NCI-H748 (cell line): ENCODE results near the gene USP7.
"Not testable (repeated sequence)": the region's sequence is repeated elsewhere in the genome, so short reads cannot be mapped to it uniquely, and the experiment has no call there.

ENCODE experiments used
- DNase-seq: peaks from one replicate; lab custom pipeline; 2025; ENCODE audit not compliant: unreplicated experiment; lab: John Stamatoyannopoulos, UW

Gene USP7

DNA sequence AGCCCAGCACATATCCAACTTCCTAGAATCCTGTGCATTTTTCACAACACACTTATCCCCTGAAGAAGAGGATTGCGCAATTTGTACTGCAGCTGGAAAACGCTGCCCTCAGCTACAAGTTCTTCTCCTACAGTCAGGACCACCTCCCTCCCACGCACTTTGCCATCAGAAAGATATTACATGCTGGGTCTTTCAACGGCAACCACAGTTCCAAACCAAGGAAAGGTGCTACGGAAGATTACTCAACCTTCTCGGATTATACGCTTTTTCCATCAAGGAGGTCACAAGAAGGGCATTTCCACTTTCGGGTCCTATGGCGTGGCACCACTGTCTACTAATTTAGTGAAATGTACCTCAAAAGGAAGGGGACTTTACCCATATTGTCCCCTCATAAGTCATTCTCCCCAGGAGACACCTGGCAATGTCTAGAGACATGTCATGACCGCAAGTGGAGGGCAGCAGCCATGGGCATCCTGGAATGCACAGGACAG, 35.2 kb downstream of the USP7 start:
- DNase-seq: no peak

DNA sequence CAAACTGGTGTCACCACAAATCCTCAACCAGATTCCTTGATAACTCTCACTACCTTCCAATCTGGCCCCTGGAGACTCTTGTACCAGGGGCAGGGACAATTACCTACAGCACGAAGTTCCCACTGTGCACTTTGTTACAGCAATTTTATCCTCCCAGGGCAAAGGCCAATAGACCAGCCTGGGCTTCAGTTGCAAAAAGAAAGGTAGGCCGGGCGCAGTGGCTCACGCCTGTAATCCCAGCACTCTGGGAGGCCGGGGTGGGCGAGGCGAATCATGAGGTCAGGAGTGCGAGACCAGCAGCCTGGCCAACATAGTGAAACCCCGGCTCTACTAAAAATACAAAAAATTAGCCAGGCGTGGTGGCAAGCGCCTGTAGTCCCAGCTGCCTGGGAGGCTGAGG, 36.9 kb downstream of the USP7 start:
- DNase-seq: no peak

DNA sequence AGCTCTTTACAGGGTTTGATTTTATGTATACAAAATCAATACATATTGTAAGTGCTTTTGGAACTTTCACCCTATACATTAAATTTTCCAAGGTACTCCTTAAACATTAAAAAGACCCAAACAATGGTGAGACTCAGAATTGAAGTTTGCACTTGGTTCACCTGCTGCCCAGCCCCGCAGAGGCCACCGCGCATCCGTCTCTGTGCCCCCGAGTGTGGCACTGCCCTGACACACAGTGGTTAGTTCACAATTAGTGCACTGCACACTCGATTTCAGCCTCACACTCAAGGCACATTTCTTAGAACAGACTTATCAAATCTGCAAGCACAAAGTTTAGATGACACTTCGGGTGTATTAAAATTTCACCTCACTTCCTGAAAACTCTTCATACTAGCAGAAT, 38.3 kb downstream of the USP7 start:
- no peak for DNase-seq

DNA sequence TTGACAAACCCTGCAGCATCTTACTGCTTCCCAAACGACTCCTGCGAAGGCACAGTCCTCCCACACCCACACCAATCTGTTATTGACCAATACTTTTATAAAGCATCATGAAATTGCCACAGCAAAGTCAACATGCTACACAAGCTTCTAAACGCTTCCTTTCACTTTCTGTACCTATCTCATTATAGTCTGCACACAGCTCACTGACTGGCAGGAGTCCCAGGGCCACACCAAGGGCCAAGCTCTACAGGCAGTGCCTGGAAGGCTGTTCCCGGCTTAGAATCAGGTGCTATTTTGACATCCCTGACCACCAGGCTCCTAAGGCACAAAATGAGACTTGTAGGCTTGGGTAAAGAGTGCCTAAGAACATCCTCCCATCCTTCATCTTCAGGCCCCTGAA, 39.5 kb downstream of the USP7 start:
- no peak for DNase-seq

- DNase-seq: no peak
These were observed 40.5 kb downstream of the USP7 start for GRCh38 chr16:8923199-8923598.

DNA sequence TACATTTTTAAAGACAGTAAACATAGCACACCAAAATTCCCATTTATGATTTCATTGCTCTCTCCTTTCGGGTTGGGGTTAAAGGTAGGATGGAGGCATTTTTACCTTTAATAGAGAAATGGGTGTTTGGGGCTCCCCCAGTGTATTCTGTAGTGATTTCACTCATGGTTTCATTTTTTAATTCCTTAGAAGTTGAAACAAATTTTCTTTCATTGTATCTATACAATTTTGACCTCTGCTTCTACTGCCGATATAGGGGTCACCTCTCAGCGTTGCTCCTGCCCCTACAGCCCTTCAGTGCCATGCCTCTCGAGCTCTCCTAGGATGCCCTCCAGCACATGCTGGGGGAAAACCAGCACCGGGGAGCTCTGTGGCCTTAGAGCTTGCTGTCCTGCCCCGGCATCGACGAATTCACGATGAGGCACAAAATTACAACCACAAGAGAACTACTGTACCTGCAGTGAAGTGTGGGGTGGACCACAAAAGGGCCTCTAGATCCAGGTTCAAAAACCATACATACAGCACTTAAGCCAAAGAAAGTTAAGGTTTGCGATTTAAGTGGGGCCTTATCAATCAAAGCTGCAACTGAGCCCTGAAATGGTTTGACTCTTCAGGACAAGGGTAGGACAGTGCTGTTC, 42.2 kb downstream of the USP7 start:
- no peak for DNase-seq

- no peak for DNase-seq
These were observed 42.9 kb downstream of the USP7 start for GRCh38 chr16:8920645-8921346.

- peak; percentile 9 for DNase-seq
These were observed 43.7 kb downstream of the USP7 start for GRCh38 chr16:8919934-8920462.

DNA sequence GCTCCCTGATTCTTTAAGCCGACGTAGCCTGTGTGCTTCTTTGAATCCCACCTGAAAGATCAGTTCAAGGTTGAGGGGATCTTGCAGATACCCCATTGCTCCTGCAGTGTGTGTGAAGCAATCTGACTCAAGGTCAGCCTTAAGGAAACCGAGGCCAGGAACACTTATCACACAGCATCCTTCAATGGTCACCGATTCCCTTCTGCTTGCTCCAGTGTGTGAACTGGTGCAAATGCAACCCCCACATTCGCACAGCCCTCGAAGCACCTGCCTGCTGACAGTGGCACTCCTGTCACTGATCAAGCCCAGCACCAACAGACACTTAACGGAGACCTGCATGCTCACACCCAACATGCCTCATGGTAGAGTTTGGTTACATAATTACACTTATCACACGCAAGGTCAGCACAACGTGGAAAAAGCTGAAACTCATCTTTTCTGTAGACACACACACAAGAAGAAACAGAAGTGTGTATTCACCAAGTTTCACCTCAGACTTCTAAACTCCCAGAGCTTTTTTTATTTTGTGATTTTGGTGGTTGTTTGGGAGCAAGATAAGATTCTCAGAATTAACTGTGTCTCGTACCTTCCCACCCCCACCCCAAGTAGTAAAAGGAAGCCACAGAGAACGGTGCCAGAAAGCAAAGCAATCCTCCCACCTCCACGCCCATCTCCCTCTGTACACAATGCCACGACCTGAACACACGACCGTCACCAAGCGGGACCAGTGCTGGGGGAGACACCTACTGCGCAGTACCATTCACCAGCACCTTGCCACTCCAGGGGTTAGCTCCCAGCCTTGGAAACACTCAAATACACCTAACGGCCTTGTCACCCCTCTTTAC, 44.4 kb downstream of the USP7 start:
- DNase-seq: no peak

DNA sequence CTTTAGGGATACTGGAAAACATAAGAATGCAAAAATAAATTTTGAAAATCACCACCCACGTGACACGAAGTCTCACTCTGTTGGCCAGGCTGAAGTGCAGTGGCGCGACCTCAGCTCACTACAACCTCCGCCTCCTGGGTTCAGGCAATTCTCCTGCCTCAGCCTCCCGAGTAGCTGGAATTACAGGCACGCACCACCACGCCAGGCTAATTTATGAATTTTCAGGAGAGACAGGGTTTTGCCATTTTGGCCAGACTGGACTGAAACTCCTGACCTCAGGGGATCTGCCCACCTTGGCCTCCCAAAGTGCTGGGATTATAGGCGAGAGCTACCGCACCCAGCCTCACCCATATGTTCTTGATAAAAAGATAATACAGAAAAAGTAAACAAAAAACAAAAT, 46.4 kb downstream of the USP7 start:
- DNase-seq: not testable (repeated sequence)

DNA sequence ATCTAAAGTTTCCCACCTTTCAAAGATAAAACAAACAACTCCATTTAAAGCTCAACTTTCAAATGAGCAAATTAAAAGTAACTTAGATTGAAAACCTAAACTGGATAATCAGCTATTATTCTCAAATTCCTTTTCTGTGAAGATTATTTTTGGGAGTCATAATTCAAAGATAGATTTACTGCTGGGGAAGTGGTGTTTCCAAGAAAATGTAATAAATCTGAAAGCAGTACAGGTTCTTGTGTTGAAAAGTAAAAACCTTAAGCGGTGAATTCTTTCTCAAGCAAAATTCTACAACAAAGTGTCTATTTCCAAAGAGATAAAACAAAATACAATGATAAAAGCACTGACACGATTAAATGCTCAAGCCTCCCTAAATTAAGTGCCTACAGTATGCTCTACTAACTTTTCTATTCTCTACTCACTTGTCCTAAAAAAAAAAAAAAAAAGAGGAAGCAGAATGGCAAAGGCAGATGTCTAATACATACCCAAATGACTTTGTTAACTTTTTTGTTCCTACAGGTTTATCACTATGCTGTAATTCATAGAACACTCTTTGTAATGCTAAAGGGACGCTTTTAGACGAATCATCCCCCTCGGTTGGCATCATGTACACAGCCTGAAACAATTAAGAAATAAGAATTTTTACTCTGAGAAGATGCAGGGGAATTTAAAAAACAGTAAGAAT, 47.0 kb downstream of the USP7 start:
- DNase-seq: no peak

DNA sequence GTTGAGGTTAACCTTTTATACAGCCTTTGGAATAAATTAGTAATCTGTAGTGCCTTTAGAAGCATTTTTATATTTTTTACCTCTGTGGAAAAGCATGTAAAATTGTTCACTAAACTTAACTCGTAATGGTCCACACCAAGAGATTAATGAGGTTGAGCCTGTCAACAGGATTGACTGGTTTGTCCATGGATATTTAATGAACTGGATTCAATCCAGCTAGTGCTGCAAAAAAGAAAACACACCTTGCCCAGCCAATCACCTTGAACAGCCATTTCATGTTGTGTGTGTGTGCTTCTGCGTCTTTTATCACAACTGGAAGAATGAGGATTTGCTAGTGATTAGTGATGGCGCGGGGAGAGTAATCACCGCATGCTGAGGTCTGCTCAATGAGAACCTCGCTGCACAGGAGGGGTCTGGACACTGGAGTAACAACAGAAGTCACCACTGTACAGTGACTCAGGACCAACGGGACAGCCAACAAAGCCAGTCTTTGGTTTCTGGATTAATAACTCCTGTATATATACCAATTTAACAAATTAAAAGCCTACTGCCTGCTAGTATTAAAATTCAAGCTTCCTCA, 47.9 kb downstream of the USP7 start:
- peak; percentile 34 for DNase-seq

DNA sequence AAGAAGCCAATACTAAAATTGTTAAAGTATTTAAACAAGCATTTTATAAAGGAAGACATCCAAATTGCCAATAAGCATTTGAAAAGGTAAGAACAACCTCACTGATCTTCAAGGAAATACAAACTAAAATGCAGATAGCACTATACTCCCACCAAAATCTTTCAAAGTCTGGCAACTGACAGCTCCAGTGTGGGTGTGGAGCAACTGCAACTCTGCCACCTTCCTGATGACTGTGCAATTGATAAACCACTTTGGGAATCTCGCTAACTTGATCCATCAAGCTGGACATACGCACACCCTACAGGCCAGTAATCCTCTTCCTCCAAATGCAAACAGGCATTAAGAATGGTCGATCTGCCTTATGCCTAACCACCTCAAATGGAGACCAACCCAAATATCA, 49.6 kb downstream of the USP7 start:
- DNase-seq: no peak

GRCh38 chr16:8912793-8913192, 50.9 kb downstream of the USP7 start:
- DNase-seq: no peak

- DNase-seq: no peak
These were observed 52.9 kb downstream of the USP7 start for GRCh38 chr16:8910811-8911210.

DNA sequence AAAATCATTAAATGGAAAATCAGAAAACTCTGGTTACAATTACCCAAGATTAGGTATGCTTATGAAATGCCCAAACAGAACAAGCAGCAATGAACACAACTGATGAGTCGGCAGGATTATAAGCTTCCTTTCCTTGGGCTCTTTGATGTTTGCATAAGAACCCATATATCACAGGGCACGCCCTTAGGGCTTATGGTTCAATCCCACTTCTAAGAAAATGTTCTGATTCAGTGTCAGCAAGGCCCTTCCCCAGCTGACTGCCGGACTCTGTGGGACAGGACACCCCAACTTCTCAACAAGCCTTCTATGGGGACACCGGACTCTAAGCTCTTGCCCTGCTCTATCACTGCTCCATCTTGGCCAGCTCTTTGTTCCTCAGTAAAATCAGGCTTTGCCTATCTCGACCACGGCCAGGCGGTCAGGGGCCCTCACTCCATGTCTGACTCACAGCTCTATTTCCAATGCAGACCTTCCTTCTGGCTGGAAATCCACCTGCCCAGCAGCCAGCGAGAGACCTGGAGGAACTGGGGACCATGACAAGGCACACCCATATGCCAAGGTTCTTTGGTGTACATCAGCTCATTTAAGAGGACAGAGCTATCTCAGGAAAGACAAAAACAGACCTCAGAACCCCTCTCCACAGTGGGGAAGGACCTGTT, 54.8 kb downstream of the USP7 start:
- no peak for DNase-seq

- DNase-seq: no peak
These were observed 56.6 kb downstream of the USP7 start for GRCh38 chr16:8907096-8907495.

GRCh38 chr16:8905795-8906591, 57.7 kb downstream of the USP7 start:
- no peak for DNase-seq

GRCh38 chr16:8905168-8905762, 58.4 kb downstream of the USP7 start:
- peak; percentile 15 for DNase-seq
